IMR-90 (cell line): ENCODE results near the gene SLC35D2. TPM values are rescaled to one million over a fixed set of nuclear protein-coding genes. Genes with fewer than 3 reads are reported as not detected.
A peak's percentile ranks its signal among the peaks of the same experiment; 100 is the strongest.

Experiments used
- ATAC-seq: fragments of 200-7000 bp; cut with Tn5 transposase; 2 replicates; pipeline ENCODE4 v1.9.1; 2020; ENCODE audit warnings: low read depth, mild to moderate bottlenecking, moderate library complexity
- BruUV-seq: library from RNA; stranded (reverse); fragments of 400-500 nt; replicated peaks from 2 replicates; lab custom pipeline; 2021; lab: Mats Ljungman, UMichigan
- CTCF ChIA-PET: fragments of 300-600 bp; formaldehyde crosslinking; extraction: SDS; loops from one replicate; lab custom pipeline; 2021; ENCODE audit warnings: antibody characterized with exemption; lab: Yijun Ruan, JAX
- POLR2A ChIA-PET: fragments of 300-600 bp; sonication (Branson Sonifier 250); formaldehyde crosslinking; loops from one replicate; lab custom pipeline; 2022; ENCODE audit warnings: antibody characterized with exemption; ENCODE audit not compliant: unreplicated experiment; lab: Charles Lee
- DNase-seq: peaks from one replicate; pipeline ENCODE4 v3.0.0; 2013
- H2AFZ ChIP-seq: replicated peaks from 2 replicates; pipeline ENCODE3; 2013; ENCODE audit warnings: low read length, mild to moderate bottlenecking; ENCODE audit not compliant: poor library complexity
- H2AK5ac ChIP-seq: 2 replicates; pipeline ENCODE4 v1.6.1; 2013; ENCODE audit warnings: low read depth, low read length, inconsistent platforms
- H2AK9ac ChIP-seq: replicated peaks from 2 replicates; pipeline ENCODE3; 2013; ENCODE audit warnings: mild to moderate bottlenecking, low read depth, low read length, moderate library complexity; ENCODE audit not compliant: poor library complexity
- H2BK120ac ChIP-seq: 2 replicates; pipeline ENCODE4 v1.6.1; 2013; ENCODE audit warnings: low read depth, low read length, inconsistent platforms
- H2BK15ac ChIP-seq: 3 replicates; pipeline ENCODE4 v1.6.1; 2013; ENCODE audit warnings: low read depth, low read length, inconsistent platforms
- H2BK20ac ChIP-seq: 2 replicates; pipeline ENCODE4 v1.6.1; 2013; ENCODE audit warnings: low read depth, mild to moderate bottlenecking, inconsistent platforms, low read length, moderate library complexity
- H2BK5ac ChIP-seq: 2 replicates; pipeline ENCODE4 v1.6.1; 2013; ENCODE audit warnings: mild to moderate bottlenecking, low read depth, low read length, inconsistent platforms; ENCODE audit not compliant: poor library complexity, severe bottlenecking
- H3K14ac ChIP-seq: replicated peaks from 2 replicates; pipeline ENCODE4 v1.6.1; 2013; ENCODE audit warnings: low read depth, low read length, inconsistent platforms
- H3K18ac ChIP-seq: 2 replicates; pipeline ENCODE4 v1.6.1; 2013; ENCODE audit warnings: low read depth, low read length, control low read depth
- H3K23ac ChIP-seq: 2 replicates; pipeline ENCODE4 v1.6.1; 2013; ENCODE audit warnings: low read depth, low read length, inconsistent platforms
- H3K27ac ChIP-seq: 2 replicates; pipeline ENCODE4 v1.5.1; 2013; ENCODE audit warnings: mild to moderate bottlenecking, control low read depth, low read length; ENCODE audit not compliant: insufficient read depth
- H3K27me3 ChIP-seq: 2 replicates; pipeline ENCODE4 v1.6.1; 2013; ENCODE audit warnings: low read length; ENCODE audit not compliant: control insufficient read depth, insufficient read depth
- H3K36me3 ChIP-seq: 2 replicates; pipeline ENCODE4 v1.6.1; 2013; ENCODE audit warnings: low read length, mixed read lengths; ENCODE audit not compliant: control insufficient read depth, insufficient read depth
- H3K4ac ChIP-seq: 2 replicates; pipeline ENCODE4 v1.6.1; 2013; ENCODE audit warnings: low read depth, low read length, inconsistent platforms
- H3K4me1 ChIP-seq: 2 replicates; pipeline ENCODE4 v1.6.1; 2013; ENCODE audit warnings: low read length, mixed read lengths; ENCODE audit not compliant: control insufficient read depth, insufficient read depth
- H3K4me2 ChIP-seq: 2 replicates; pipeline ENCODE4 v1.6.1; 2013; ENCODE audit warnings: low read depth, mild to moderate bottlenecking, control low read depth, low read length, moderate library complexity
- H3K4me3 ChIP-seq: 2 replicates; pipeline ENCODE4 v1.5.1; 2013; ENCODE audit warnings: low read depth, mild to moderate bottlenecking, control low read depth, low read length, moderate library complexity; ENCODE audit not compliant: insufficient read depth
- H3K56ac ChIP-seq: 2 replicates; pipeline ENCODE4 v1.6.1; 2013; ENCODE audit warnings: low read length, inconsistent platforms; ENCODE audit not compliant: insufficient read depth; ENCODE audit errors: extremely low read depth
- H3K79me1 ChIP-seq, 2 experiments: 2 replicates each; pipeline ENCODE4 v1.6.1; 2013; ENCODE audit warnings: low read length in 2 of 2, inconsistent platforms in 1 of 2, low read depth in 1 of 2
- H3K9ac ChIP-seq: 2 replicates; pipeline ENCODE4 v1.6.1; 2013; ENCODE audit warnings: low read depth, low read length, control low read depth
- H3K9me1 ChIP-seq: 2 replicates; pipeline ENCODE4 v1.6.1; 2013; ENCODE audit warnings: low read length, inconsistent platforms; ENCODE audit not compliant: insufficient read depth
- H3K9me3 ChIP-seq: 2 replicates; pipeline ENCODE4 v1.6.1; 2013; ENCODE audit warnings: low read length; ENCODE audit not compliant: control insufficient read depth, insufficient read depth
- H4K20me1 ChIP-seq: 2 replicates; pipeline ENCODE4 v1.6.1; 2013; ENCODE audit warnings: low read length, inconsistent platforms; ENCODE audit not compliant: insufficient read depth
- H4K5ac ChIP-seq: 2 replicates; pipeline ENCODE4 v1.6.1; 2013; ENCODE audit warnings: mild to moderate bottlenecking, low read depth, low read length, control low read depth
- H4K8ac ChIP-seq, 2 experiments: 2 replicates each; pipeline ENCODE4 v1.6.1; 2013; ENCODE audit warnings: low read depth in 2 of 2, low read length in 2 of 2, control low read depth in 1 of 2, inconsistent platforms in 1 of 2
- H4K91ac ChIP-seq: 2 replicates; pipeline ENCODE4 v1.6.1; 2013; ENCODE audit warnings: low read depth, low read length, inconsistent platforms; ENCODE audit not compliant: insufficient read depth
- CHD1 ChIP-seq: IDR thresholded peaks from 2 replicates; pipeline ENCODE4 v1.6.1; 2012; ENCODE audit warnings: low read depth, low read length, improper control_type of control experiment
- FOS ChIP-seq: fragments of 150-350 bp; IDR thresholded peaks from 2 replicates; pipeline ENCODE4 v1.6.1; 2016; ENCODE audit warnings: low read depth, low read length
- MAZ ChIP-seq: IDR thresholded peaks from 2 replicates; pipeline ENCODE4 v1.6.1; 2012; ENCODE audit warnings: low read depth, mild to moderate bottlenecking, low read length, improper control_type of control experiment, moderate library complexity, borderline replicate concordance
- MXI1 ChIP-seq: IDR thresholded peaks from 2 replicates; pipeline ENCODE4 v1.6.1; 2012; ENCODE audit warnings: low read depth, mild to moderate bottlenecking, low read length, moderate library complexity, borderline replicate concordance
- NFE2L2 ChIP-seq: fragments of 150-350 bp; IDR thresholded peaks from 2 replicates; pipeline ENCODE4 v1.6.1; 2016; ENCODE audit warnings: low read depth, mild to moderate bottlenecking, low read length
- RAD21 ChIP-seq: IDR thresholded peaks from 2 replicates; pipeline ENCODE4 v1.6.1; 2012; ENCODE audit warnings: low read length, improper control_type of control experiment
- RCOR1 ChIP-seq: IDR thresholded peaks from 2 replicates; pipeline ENCODE4 v1.6.1; 2012; ENCODE audit warnings: mild to moderate bottlenecking, low read length, improper control_type of control experiment; ENCODE audit not compliant: insufficient replicate concordance
- RFX5 ChIP-seq: IDR thresholded peaks from 2 replicates; pipeline ENCODE4 v1.8.0; 2012; ENCODE audit warnings: low read depth, mild to moderate bottlenecking, low read length, moderate library complexity
- WGBS, 2 experiments: methylation state at CpG; one replicate each; pipeline versions ENCODE4 v1.1.5 to v1.1.7; 2013; ENCODE audit warnings: missing lambda C conversion rate in 2 of 2; ENCODE audit not compliant: insufficient read length in 1 of 2; ENCODE audit errors: extremely low coverage in 2 of 2; 5-methylcytosine and 5-hydroxymethylcytosine counted together
- dilution Hi-C: fragments of 300-500 bp; cut with HindIII; formaldehyde crosslinking; loops from one replicate; pipeline ENCODE4 v1.14.3; 2018; ENCODE audit warnings: low sequenced_read_pairs; ENCODE audit not compliant: unreplicated experiment
- in situ Hi-C: fragments of 300-500 bp; cut with MboI; formaldehyde crosslinking; loops from 3 replicates; pipeline ENCODE4 v1.14.3; 2019; ENCODE audit warnings: low sequenced_read_pairs, inconsistent platforms, mixed read lengths
- intact Hi-C: fragments of 100-400 bp; cut with micrococcal nuclease; formaldehyde crosslinking; loops from 2 replicates; pipeline ENCODE4 v1.10.0; 2022
- polyA plus RNA-seq, 3 experiments: library from polyadenylated mRNA; depleted of rRNA; stranded (reverse); fragments of >200 nt; gene quantifications; 2 replicates each; pipeline ENCODE4 v1.2.3, GENCODE V29; 2012; ENCODE audit warnings: low replicate concordance in 1 of 3
- total RNA-seq: library from RNA; depleted of rRNA; stranded (reverse); fragments of >200 nt; gene quantifications from 2 replicates; pipeline ENCODE4 v1.2.3, GENCODE V29; 2012
- TF ChIP-seq, protein P1 (sequence below): fragments of 150-350 bp; IDR thresholded peaks from 2 replicates; pipeline ENCODE4 v1.6.1; 2016; ENCODE audit warnings: low read depth, mild to moderate bottlenecking, low read length, moderate library complexity, borderline replicate concordance
- TF ChIP-seq, protein P2 (sequence below): conservative IDR thresholded peaks from 2 replicates; pipeline ENCODE4 v1.5.1; 2012; ENCODE audit warnings: mild to moderate bottlenecking, low read depth, low read length, improper control_type of control experiment
- TF ChIP-seq, protein P3 (sequence below): fragments of 150-350 bp; IDR thresholded peaks from 2 replicates; pipeline ENCODE4 v1.6.1; 2017; ENCODE audit warnings: mild to moderate bottlenecking, antibody characterized with exemption, low read length, low read depth

The SLC35D2 gene
- total and polyA plus RNA-seq, 2 of the 4 experiments (the other 2 are of a cell fraction), result 9.7 to 11.8 TPM

DNA sequence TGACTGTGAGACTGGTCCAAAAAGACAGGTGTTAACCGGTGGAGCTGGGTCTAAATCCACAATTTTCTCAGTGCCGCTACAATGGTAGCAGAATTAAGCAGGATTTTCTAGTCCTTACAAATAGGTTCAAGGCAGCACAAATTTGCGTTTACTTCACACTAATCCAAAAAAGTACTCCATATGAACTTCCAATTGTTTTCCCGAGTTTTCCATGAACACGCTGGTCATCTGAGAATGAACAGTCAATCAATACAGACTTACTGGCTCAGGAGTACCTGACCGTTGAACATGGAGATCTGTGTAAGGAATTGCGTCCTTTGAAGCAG, 709 bp downstream of the SLC35D2 start:
- Histone ChIP-seq H4K8ac (peak overlapping the region; percentile 6 to 19; a peak in 3 of 4 replicates), H3K27me3 (no peaks in the 10 kb centered on the region), H3K18ac (no peak overlapping the region), H3K36me3 (no peaks in the 10 kb centered on the region), H2BK15ac (no peak overlapping the region), H3K9me1 (peaks cover 6% of the 10 kb centered on the region; the same call in 1 of the 2 replicates), H4K91ac (peak overlapping the region; percentile 6; the same call in 1 of the 2 replicates), H3K23ac (peak overlapping the region; percentile 83), H2AFZ (peak overlapping the region; percentile 90), H3K27ac (no peak overlapping the region; the same call in 1 of the 2 replicates), H3K79me1 (peaks cover 16 to 50% of the 10 kb centered on the region in 2 experiments), H3K4me2 (peak overlapping the region; percentile 93), H2AK9ac (peak overlapping the region; percentile 3), H3K4me3 (peak overlapping the region; percentile 91), H3K14ac (peak overlapping the region; percentile 29), H3K56ac (no peak overlapping the region), H3K9me3 (no peaks in the 10 kb centered on the region), H3K4me1 (peaks cover 8% of the 10 kb centered on the region), H3K9ac (peak overlapping the region; percentile 73), H3K4ac (peak overlapping the region; percentile 63), H2BK120ac (no peak overlapping the region), H2BK5ac (no peak overlapping the region), H4K20me1 (peaks cover 12% of the 10 kb centered on the region), H2AK5ac (peak overlapping the region; percentile 11), H2BK20ac (no peak overlapping the region), H4K5ac (peak overlapping the region; percentile 3; the same call in 1 of the 2 replicates)
- intact Hi-C loops, result loop anchor here (5.0 kb wide), 1 partner anchor 34 kb away; the partner anchor contains the start of gene ZNF367
- DNase-seq (no peak), ATAC-seq (no peak)
- BruUV-seq, result no TSS peak
- POLR2A ChIA-PET, result no interaction called here
- in situ Hi-C loops, result no loop called here
- 10% methylated on average over 2 of the region's 7 CpGs; no CpG with 5 or more reads in 1 of the 2 experiments for WGBS, 2 experiments
- dilution Hi-C loops, result no loop called here
- CTCF ChIA-PET, result interaction anchor here (0.6 to 1.2 kb wide), 2 partner anchors 16 to 244 kb away, joined by 3 to 4 read pairs; no protein-coding TSS in a partner anchor
- TF ChIP-seq MAZ, result no peak
- TF ChIP-seq, protein P1, sequence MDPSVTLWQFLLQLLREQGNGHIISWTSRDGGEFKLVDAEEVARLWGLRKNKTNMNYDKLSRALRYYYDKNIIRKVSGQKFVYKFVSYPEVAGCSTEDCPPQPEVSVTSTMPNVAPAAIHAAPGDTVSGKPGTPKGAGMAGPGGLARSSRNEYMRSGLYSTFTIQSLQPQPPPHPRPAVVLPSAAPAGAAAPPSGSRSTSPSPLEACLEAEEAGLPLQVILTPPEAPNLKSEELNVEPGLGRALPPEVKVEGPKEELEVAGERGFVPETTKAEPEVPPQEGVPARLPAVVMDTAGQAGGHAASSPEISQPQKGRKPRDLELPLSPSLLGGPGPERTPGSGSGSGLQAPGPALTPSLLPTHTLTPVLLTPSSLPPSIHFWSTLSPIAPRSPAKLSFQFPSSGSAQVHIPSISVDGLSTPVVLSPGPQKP, result no peak
- TF ChIP-seq, protein P2, sequence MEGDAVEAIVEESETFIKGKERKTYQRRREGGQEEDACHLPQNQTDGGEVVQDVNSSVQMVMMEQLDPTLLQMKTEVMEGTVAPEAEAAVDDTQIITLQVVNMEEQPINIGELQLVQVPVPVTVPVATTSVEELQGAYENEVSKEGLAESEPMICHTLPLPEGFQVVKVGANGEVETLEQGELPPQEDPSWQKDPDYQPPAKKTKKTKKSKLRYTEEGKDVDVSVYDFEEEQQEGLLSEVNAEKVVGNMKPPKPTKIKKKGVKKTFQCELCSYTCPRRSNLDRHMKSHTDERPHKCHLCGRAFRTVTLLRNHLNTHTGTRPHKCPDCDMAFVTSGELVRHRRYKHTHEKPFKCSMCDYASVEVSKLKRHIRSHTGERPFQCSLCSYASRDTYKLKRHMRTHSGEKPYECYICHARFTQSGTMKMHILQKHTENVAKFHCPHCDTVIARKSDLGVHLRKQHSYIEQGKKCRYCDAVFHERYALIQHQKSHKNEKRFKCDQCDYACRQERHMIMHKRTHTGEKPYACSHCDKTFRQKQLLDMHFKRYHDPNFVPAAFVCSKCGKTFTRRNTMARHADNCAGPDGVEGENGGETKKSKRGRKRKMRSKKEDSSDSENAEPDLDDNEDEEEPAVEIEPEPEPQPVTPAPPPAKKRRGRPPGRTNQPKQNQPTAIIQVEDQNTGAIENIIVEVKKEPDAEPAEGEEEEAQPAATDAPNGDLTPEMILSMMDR, result no peak
- TF ChIP-seq CHD1, result no peak
- TF ChIP-seq RFX5, result no peak
- no peak for TF ChIP-seq NFE2L2
- TF ChIP-seq RCOR1, result no peak
- no peak for TF ChIP-seq RAD21
- TF ChIP-seq, protein P3, sequence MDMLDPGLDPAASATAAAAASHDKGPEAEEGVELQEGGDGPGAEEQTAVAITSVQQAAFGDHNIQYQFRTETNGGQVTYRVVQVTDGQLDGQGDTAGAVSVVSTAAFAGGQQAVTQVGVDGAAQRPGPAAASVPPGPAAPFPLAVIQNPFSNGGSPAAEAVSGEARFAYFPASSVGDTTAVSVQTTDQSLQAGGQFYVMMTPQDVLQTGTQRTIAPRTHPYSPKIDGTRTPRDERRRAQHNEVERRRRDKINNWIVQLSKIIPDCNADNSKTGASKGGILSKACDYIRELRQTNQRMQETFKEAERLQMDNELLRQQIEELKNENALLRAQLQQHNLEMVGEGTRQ, result no peak
- no peak for TF ChIP-seq MXI1
- no peak for TF ChIP-seq FOS
